A673 (cell line): ENCODE data around the gene RAPGEF5. TPM values are rescaled to one million over a fixed set of nuclear protein-coding genes. Genes with fewer than 3 reads are reported as not detected.

ENCODE experiments used
- BruUV-seq: library from RNA; stranded (reverse); fragments of 400-500 nt; replicated peaks from 2 replicates; lab custom pipeline; 2021; lab: Mats Ljungman, UMichigan
- CTCF ChIA-PET: fragments of 300-600 bp; sonication (Branson Sonifier 250); formaldehyde crosslinking; loops from one replicate; lab custom pipeline; 2022; ENCODE audit warnings: antibody characterized with exemption; lab: Charles Lee
- POLR2A ChIA-PET: fragments of 300-600 bp; sonication (Branson Sonifier 250); formaldehyde crosslinking; loops from one replicate; lab custom pipeline; 2022; ENCODE audit warnings: antibody characterized with exemption; ENCODE audit not compliant: low non-redundant PET; lab: Charles Lee
- DNase-seq: peaks from one replicate; pipeline ENCODE4 v3.0.0-alpha.2; 2015; ENCODE audit warnings: low spot score
- H3K27ac ChIP-seq: fragments of 200-600 bp; sonication (generic); 2 replicates; pipeline ENCODE4 v1.5.1; 2016; ENCODE audit warnings: mixed run types, low read depth, mild to moderate bottlenecking, mixed read lengths, antibody characterized with exemption, low read length; ENCODE audit not compliant: poor library complexity, severe bottlenecking
- H3K27me3 ChIP-seq: fragments of 200-600 bp; sonication (generic); replicated peaks from 2 replicates; pipeline ENCODE4 v1.6.1; 2017; ENCODE audit warnings: mixed run types, low read depth, mild to moderate bottlenecking, mixed read lengths, antibody characterized with exemption, low read length; ENCODE audit not compliant: insufficient read depth, poor library complexity
- H3K36me3 ChIP-seq: fragments of 200-600 bp; sonication (generic); 2 replicates; pipeline ENCODE4 v1.6.1; 2016; ENCODE audit warnings: mixed run types, mild to moderate bottlenecking, mixed read lengths, antibody characterized with exemption, low read length; ENCODE audit not compliant: insufficient read depth, poor library complexity, severe bottlenecking
- H3K4me1 ChIP-seq: fragments of 200-600 bp; sonication (generic); 2 replicates; pipeline ENCODE4 v1.6.1; 2017; ENCODE audit warnings: mixed run types, mild to moderate bottlenecking, mixed read lengths, antibody characterized with exemption, low read length; ENCODE audit not compliant: insufficient read depth, poor library complexity, severe bottlenecking
- H3K4me3 ChIP-seq: fragments of 200-600 bp; sonication (generic); 2 replicates; pipeline ENCODE4 v1.5.1; 2016; ENCODE audit warnings: low read depth, mixed run types, mild to moderate bottlenecking, mixed read lengths, low read length; ENCODE audit not compliant: poor library complexity, severe bottlenecking
- H3K9me3 ChIP-seq: fragments of 200-600 bp; sonication (generic); 2 replicates; pipeline ENCODE4 v1.6.1; 2016; ENCODE audit warnings: mixed run types, low read depth, mild to moderate bottlenecking, mixed read lengths, antibody characterized with exemption, low read length; ENCODE audit not compliant: poor library complexity, severe bottlenecking
- CTCF ChIP-seq: fragments of 300-800, 200-600 bp; sonication (generic); conservative IDR thresholded peaks from 2 replicates; pipeline ENCODE4 v1.5.1; 2017; ENCODE audit warnings: low read depth, mild to moderate bottlenecking, antibody characterized with exemption, low read length, moderate library complexity, mixed read lengths
- EZH2 ChIP-seq: fragments of 200-600 bp; sonication (generic); IDR thresholded peaks from 2 replicates; pipeline ENCODE4 v1.6.1; 2017; ENCODE audit warnings: borderline replicate concordance, low read depth, mild to moderate bottlenecking, mixed read lengths, antibody characterized with exemption, low read length; ENCODE audit not compliant: poor library complexity, severe bottlenecking
- intact Hi-C: fragments of 100-400 bp; cut with micrococcal nuclease; formaldehyde crosslinking; loops from one replicate; pipeline ENCODE4 v1.10.0; 2022; ENCODE audit not compliant: unreplicated experiment
- total RNA-seq: library from RNA; stranded (reverse); gene quantifications from 2 replicates; pipeline ENCODE4 v1.2.3, GENCODE V29; 2021

Gene RAPGEF5
- total RNA-seq, 1 experiment from 2014 or later, result 10.7 TPM

- no peaks in the 10 kb centered on the region for H3K9me3 ChIP-seq
- DNase-seq, result no peak
- TF ChIP-seq CTCF, result no peak
- H3K4me3 ChIP-seq, result no peak overlapping the region
- H3K36me3 ChIP-seq, result no peaks in the 10 kb centered on the region
- CTCF ChIA-PET, result no interaction called here
- intact Hi-C loops, result no loop called here
- no peaks in the 10 kb centered on the region for H3K27me3 ChIP-seq
- H3K27ac ChIP-seq, result no peak overlapping the region
- POLR2A ChIA-PET, result no interaction called here
- no TSS peak for BruUV-seq
- H3K4me1 ChIP-seq, result no peaks in the 10 kb centered on the region
Observed at GRCh38 chr7:22201186-22201880, 155.6 kb downstream of the RAPGEF5 start.

DNA sequence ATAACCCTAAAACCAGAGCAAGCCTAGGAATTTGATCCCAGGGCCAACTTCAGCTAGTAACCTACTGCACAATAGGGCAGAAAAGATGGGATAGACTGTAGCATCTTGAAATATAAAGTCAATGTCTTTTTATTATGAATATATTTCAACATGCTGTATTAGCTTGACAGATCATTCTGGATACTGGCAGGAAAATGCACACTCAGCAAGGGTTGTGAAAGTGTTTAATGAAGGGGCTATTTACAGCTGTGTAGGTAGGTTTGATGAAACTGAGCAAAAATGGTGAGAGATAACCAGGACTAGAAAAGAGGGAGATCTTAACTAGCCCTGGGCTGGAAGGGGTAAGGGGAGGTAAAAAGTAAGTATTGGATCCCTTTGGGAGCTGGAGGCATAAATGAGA, 156.2 kb downstream of the RAPGEF5 start:
- ChIA-PET CTCF (no interaction called here), POLR2A (no interaction called here)
- Histone ChIP-seq H3K36me3 (no peaks in the 10 kb centered on the region), H3K9me3 (no peaks in the 10 kb centered on the region), H3K27ac (no peak overlapping the region), H3K27me3 (no peaks in the 10 kb centered on the region), H3K4me3 (no peak overlapping the region), H3K4me1 (peaks cover 2% of the 10 kb centered on the region)
- no peak for TF ChIP-seq EZH2
- TF ChIP-seq CTCF, result no peak
- no TSS peak for BruUV-seq
- intact Hi-C loops, result no loop called here
- DNase-seq, result no peak

- DNase-seq, result no peak
- CTCF ChIA-PET, result no interaction called here
- Histone ChIP-seq H3K27ac (no peak overlapping the region), H3K27me3 (no peaks in the 10 kb centered on the region), H3K4me1 (peaks cover 7% of the 10 kb centered on the region), H3K36me3 (no peaks in the 10 kb centered on the region), H3K4me3 (no peak overlapping the region), H3K9me3 (no peaks in the 10 kb centered on the region)
- intact Hi-C loops, result no loop called here
- POLR2A ChIA-PET, result no interaction called here
- TF ChIP-seq EZH2 (no peak), CTCF (no peak)
- no TSS peak for BruUV-seq
Observed at GRCh38 chr7:22200238-22200637, 156.7 kb downstream of the RAPGEF5 start.
